ENCODE results near the gene PPP1R12A. TPM values are rescaled to one million over a fixed set of nuclear protein-coding genes. Genes with fewer than 3 reads are reported as not detected.

Gene PPP1R12A
- total RNA-seq, 4 donors from 2014 or later = 79.2 to 276 (median 92.6) TPM

DNA sequence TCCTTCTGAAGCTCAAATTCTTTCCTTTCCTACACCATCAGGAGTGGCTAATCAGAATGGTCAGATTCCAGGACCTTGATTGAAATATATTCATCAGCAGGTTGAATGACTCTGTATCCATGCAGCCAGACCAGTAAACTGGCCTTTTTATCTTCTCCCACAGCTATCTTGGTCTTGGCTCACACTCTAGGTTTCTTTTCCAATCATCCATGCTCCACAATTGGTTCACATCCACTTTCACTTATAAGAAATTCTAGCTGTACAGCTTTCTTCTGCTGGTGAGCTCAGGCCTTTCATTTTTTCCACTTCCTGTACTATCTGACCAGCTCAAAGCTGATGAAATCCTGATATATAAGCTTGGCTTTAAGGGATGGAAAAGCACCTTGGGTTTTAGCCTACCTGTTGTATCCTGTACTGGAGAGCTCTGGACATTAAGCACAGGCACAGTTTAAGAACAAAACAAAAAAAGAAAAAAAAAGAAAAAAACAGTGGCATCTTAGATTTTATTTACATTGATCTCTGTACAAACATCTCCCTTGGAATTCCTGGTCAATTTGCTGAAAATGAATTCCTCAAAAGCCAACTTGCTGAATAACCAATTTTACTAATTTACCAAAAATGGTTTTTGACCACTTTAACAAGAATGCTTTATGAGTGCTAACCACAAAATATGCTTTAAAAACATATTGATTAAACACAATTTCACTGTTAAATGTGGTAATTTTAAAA lies 152.6 kb downstream of the PPP1R12A start:
- Histone ChIP-seq H3K27me3 (no peaks in the 10 kb centered on the region), H3K4me1 (no peaks in the 10 kb centered on the region), H3K4me3 (no peak overlapping the region), H3K27ac (no peak overlapping the region), H3K9me3 (no peaks in the 10 kb centered on the region), H3K36me3 (peaks cover 0 to 62% (median 0%) of the 10 kb centered on the region in 3 donors)
- no peak for DNase-seq
- TF ChIP-seq, protein P1, sequence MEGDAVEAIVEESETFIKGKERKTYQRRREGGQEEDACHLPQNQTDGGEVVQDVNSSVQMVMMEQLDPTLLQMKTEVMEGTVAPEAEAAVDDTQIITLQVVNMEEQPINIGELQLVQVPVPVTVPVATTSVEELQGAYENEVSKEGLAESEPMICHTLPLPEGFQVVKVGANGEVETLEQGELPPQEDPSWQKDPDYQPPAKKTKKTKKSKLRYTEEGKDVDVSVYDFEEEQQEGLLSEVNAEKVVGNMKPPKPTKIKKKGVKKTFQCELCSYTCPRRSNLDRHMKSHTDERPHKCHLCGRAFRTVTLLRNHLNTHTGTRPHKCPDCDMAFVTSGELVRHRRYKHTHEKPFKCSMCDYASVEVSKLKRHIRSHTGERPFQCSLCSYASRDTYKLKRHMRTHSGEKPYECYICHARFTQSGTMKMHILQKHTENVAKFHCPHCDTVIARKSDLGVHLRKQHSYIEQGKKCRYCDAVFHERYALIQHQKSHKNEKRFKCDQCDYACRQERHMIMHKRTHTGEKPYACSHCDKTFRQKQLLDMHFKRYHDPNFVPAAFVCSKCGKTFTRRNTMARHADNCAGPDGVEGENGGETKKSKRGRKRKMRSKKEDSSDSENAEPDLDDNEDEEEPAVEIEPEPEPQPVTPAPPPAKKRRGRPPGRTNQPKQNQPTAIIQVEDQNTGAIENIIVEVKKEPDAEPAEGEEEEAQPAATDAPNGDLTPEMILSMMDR (IDR thresholded peaks at IDR 0.05) = no peak
- no peak for TF ChIP-seq POLR2A (IDR thresholded peaks at IDR 0.05)

DNA sequence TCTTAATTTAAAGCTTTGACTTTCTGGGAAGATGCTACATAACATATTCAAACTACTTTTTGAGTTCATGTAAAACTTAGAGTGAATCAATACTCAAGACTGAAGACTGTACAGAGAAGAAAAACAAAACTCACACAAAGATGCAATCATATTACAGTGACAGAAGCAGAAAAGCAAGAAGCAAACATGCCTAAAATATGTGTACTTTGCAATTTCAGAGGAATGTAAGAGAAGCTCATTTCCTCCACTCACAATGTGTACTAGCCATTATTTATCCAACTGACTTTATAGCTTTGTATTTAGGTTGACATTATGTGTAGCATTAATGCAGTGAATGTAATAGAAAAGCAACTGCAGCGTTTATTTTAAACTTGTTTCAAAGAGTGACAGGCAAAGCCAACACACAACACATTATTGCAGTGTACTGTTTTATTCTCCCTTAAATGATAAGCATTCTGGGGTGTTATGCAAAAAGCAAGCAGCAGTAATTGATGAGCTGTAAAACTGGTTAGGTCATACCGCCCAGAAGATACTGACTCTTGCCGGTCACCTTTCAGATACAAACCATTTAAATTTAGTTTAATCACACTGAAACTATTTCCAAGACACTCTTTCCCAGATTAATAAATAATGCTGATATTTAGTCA lies 156.0 kb downstream of the PPP1R12A start:
- no peak overlapping the region for H3K4me3 ChIP-seq
- no peak overlapping the region for H3K27ac ChIP-seq
- TF ChIP-seq POLR2A (IDR thresholded peaks at IDR 0.05) = no peak
- TF ChIP-seq, protein P1 (IDR thresholded peaks at IDR 0.05) = no peak
- H3K36me3 ChIP-seq = peaks cover 0 to 51% (median 0%) of the 10 kb centered on the region in 3 donors
- H3K27me3 ChIP-seq = no peaks in the 10 kb centered on the region
- no peaks in the 10 kb centered on the region for H3K4me1 ChIP-seq
- H3K9me3 ChIP-seq = no peaks in the 10 kb centered on the region
- no peak for DNase-seq

DNA sequence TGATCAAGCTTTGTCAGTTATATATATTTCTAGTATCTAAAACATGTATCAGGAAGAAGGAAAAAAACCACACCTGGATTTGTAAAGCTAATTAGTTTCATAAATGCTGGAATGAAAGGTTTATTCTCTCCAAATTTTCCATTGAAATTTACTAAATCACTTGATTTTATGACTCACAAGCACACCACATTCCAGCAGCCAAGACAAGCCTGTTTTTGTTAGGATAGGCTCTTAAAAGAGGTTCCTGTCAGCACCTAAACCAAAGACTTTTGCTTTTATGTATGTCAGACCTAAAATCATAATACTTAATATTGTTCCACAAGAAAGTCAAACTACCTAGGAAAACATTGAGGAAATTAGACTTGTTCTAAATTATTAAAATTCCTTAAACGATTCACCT lies 158.8 kb downstream of the PPP1R12A start:
- DNase-seq = no peak
- no peak for TF ChIP-seq POLR2A (IDR thresholded peaks at IDR 0.05)
- TF ChIP-seq, protein P1 (IDR thresholded peaks at IDR 0.05) = no peak
- no peak overlapping the region for H3K27ac ChIP-seq
- H3K4me3 ChIP-seq = no peak overlapping the region
- H3K27me3 ChIP-seq = no peaks in the 10 kb centered on the region
- peaks cover 0 to 41% (median 0%) of the 10 kb centered on the region in 3 donors for H3K36me3 ChIP-seq
- no peaks in the 10 kb centered on the region for H3K9me3 ChIP-seq
- H3K4me1 ChIP-seq = no peaks in the 10 kb centered on the region

DNA sequence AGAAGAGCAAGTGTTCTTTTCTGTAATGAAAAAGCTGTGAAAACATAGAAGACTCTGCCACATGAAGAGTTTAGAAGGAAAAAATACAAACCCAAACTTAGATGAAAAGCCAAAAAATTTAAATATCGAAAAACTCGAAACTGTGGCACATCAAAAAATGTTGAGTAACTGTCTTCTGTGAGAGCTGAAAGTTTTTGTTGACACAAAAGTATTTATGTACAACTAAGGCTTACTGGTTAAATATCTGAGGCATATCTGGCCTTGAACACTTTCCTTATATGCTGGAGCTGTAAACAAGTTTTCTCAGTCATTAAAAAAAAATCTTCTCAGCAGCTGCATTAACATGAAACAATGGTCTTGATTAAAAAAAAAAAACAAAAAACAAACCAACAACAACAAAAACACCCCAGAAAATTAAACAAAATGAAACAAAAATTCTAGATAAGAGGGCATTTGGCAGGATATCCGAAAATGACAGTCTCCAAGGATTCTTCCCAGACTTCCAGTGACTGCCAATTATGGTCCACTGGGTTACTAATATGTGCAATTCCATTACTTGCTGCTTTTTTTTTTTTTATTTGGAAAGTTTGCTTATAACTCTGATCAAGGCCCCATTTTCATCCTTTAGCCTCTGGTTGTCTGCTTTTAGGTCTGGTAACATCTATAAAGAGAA lies 159.4 kb downstream of the PPP1R12A start:
- Histone ChIP-seq H3K36me3 (peaks cover 0 to 41% (median 0%) of the 10 kb centered on the region in 3 donors), H3K4me1 (no peaks in the 10 kb centered on the region), H3K9me3 (no peaks in the 10 kb centered on the region), H3K27ac (no peak overlapping the region), H3K27me3 (no peaks in the 10 kb centered on the region), H3K4me3 (no peak overlapping the region)
- DNase-seq = no peak
- TF ChIP-seq POLR2A (IDR thresholded peaks at IDR 0.05) = no peak
- TF ChIP-seq, protein P1 (IDR thresholded peaks at IDR 0.05) = no peak

DNA sequence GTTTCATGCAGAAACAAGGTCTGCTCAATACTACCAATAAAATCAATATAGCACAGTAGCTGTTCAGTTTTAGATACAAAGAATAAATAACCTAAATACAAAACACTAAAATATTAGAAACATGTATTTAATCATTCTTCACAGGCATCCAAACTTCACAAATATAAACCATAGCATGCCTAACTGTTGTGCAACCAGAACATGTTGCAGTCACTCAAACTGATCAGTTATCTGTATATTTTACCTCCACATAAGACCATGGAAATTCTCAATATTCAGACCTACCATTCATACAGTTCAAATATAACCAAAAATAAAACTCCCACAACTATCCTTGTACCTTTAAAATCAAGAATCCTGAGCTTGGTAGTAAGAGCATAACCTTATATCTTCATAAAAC lies 161.0 kb downstream of the PPP1R12A start:
- peaks cover 0 to 31% (median 0%) of the 10 kb centered on the region in 3 donors for H3K36me3 ChIP-seq
- no peak overlapping the region for H3K27ac ChIP-seq
- no peak overlapping the region for H3K4me3 ChIP-seq
- TF ChIP-seq, protein P1 (IDR thresholded peaks at IDR 0.05) = no peak
- no peak for TF ChIP-seq POLR2A (IDR thresholded peaks at IDR 0.05)
- H3K27me3 ChIP-seq = no peaks in the 10 kb centered on the region
- DNase-seq = no peak
- no peaks in the 10 kb centered on the region for H3K4me1 ChIP-seq
- no peaks in the 10 kb centered on the region for H3K9me3 ChIP-seq

All from Peyer's patch (tissue), 4 donors.